ENCODE measurements around the gene PSMG2. TPM values are rescaled to one million over a fixed set of nuclear protein-coding genes. Genes with fewer than 3 reads are reported as not detected.

PSMG2 gene
- total and polyA plus RNA-seq, 9 of the 15 experiments (the other 6 are each of a cell fraction or from before 2014, with no cell fraction given): 59.9 to 271 (median 111) TPM

- no peak overlapping the region for H3K4me3 ChIP-seq
- BruUV-seq (replicated peaks): no TSS peak
- no peaks in the 10 kb centered on the region for H3K36me3 ChIP-seq (ENCODE audit: control insufficient read depth, insufficient read depth, low read length)
- H3K4me1 ChIP-seq (replicated peaks in 1 of 2; ENCODE audit: control insufficient read depth in 2 of 2, insufficient read depth in 2 of 2, low read length in 2 of 2): peaks cover 7 to 8% of the 10 kb centered on the region in 2 experiments
- CTCF ChIA-PET (ENCODE audit: low intra/inter-chr PET ratio): interaction anchor here (3.1 kb wide), 1 partner anchor 189 kb away, joined by 28 read pairs; no protein-coding TSS in a partner anchor
- no peaks in the 10 kb centered on the region for H3K79me2 ChIP-seq (ENCODE audit: control insufficient read depth, insufficient read depth, low read length)
- no peak for FAIRE-seq
- no peaks in the 10 kb centered on the region for H4K20me1 ChIP-seq (replicated peaks; ENCODE audit: control insufficient read depth, insufficient read depth, low read length)
- H2AFZ ChIP-seq (ENCODE audit: low read depth, low read length): no peak overlapping the region
- H3K9me1 ChIP-seq (ENCODE audit: control insufficient read depth, insufficient read depth, low read length): no peaks in the 10 kb centered on the region
- H3K9me3 ChIP-seq (replicated peaks; ENCODE audit: control insufficient read depth, insufficient read depth, low read depth, low read length): no peaks in the 10 kb centered on the region
- TF ChIP-seq CUX1 (CRISPR knock-in tag; IDR thresholded peaks at IDR 0.05) (no peak), HNRNPUL1 (IDR thresholded peaks at IDR 0.05; ENCODE audit: low read length) (no peak), ILK (tag; IDR thresholded peaks at IDR 0.05; ENCODE audit: borderline replicate concordance, low read depth) (no peak), DPF2 (IDR thresholded peaks at IDR 0.05) (no peak), ZBTB8A (IDR thresholded peaks at IDR 0.05; ENCODE audit: partially characterized antibody) (no peak), TFE3 (CRISPR knock-in tag; IDR thresholded peaks at IDR 0.05) (no peak), NUFIP1 (IDR thresholded peaks at IDR 0.05; ENCODE audit: partially characterized antibody) (no peak)
- no peak overlapping the region for H3K4me2 ChIP-seq (ENCODE audit: insufficient read depth, low read length)
- no peak for ATAC-seq
- WGBS (ENCODE audit: insufficient coverage, low coverage, missing lambda C conversion rate): 37% methylated on average over 7 of the region's 7 CpGs
- in situ Hi-C loops (cut with MboI): loop anchor here (5.0 kb wide), 1 partner anchor 187 kb away; no protein-coding TSS in a partner anchor
- H3K27me3 ChIP-seq (ENCODE audit: control insufficient read depth in 2 of 2, insufficient read depth in 2 of 2, low read length in 2 of 2): no peaks in the 10 kb centered on the region
- no peak overlapping the region for H3K27ac ChIP-seq (ENCODE audit: extremely low read depth, low read depth, low read length)
- intact Hi-C loops (cut with micrococcal nuclease): no loop called here
- POLR2A ChIA-PET: interaction anchor here (0.6 to 1.5 kb wide), 2 partner anchors 24 to 263 kb away, joined by 3 to 4 read pairs; no protein-coding TSS in a partner anchor
- no peak for DNase-seq (ENCODE audit: extremely low read depth in 1 of 4, low spot score in 3 of 4)
- H3K9ac ChIP-seq (ENCODE audit: insufficient read depth in 1 of 2, low read depth in 2 of 2, low read length in 2 of 2): no peak overlapping the region
Observed at GRCh38 chr18:12745095-12745795, 42.4 kb downstream of the PSMG2 start.

Measured in K562 (cell line).